Psoas muscle (tissue), 8 donors: ENCODE measurements around the gene ATCAY. TPM values are rescaled to one million over a fixed set of nuclear protein-coding genes. Genes with fewer than 3 reads are reported as not detected.

ENCODE experiments used
- ATAC-seq, 4 donors: fragments of 200-7000 bp; cut with Tn5 transposase; one replicate each; pipeline ENCODE4 v1.9.1; 2020; ENCODE audit warnings: moderate library complexity in 3 of 4, mild to moderate bottlenecking in 2 of 4
- DNase-seq, 2 donors: peaks; one replicate each; pipeline ENCODE4 v3.0.0-alpha.2; 2020
- H3K27ac ChIP-seq: fragments of 200-600 bp; one replicate; pipeline ENCODE4 v1.8.0; 2022
- H3K27me3 ChIP-seq, 3 donors: fragments of 200-600 bp in 1 of 3; one replicate each; pipeline versions ENCODE4 v1.6.1 to v1.8.0; 2013 to 2022; ENCODE audit warnings: low read length in 2 of 3, mild to moderate bottlenecking in 2 of 3, moderate library complexity in 1 of 3; ENCODE audit not compliant: insufficient read depth in 3 of 3
- H3K36me3 ChIP-seq, 2 donors: fragments of 200-600 bp in 1 of 2; one replicate each; pipeline versions ENCODE4 v1.6.1 to v1.8.0; 2013 to 2022; ENCODE audit warnings: low read depth in 1 of 2, mild to moderate bottlenecking in 1 of 2, moderate library complexity in 1 of 2; ENCODE audit not compliant: insufficient read depth in 1 of 2
- H3K4me1 ChIP-seq: fragments of 200-600 bp; one replicate; pipeline ENCODE4 v1.8.0; 2022
- H3K4me3 ChIP-seq: fragments of 200-600 bp; one replicate; pipeline ENCODE4 v1.8.0; 2022; ENCODE audit warnings: mild to moderate bottlenecking
- H3K9me3 ChIP-seq: fragments of 200-600 bp; one replicate; pipeline ENCODE4 v1.8.0; 2022
- WGBS, 3 donors: extraction: QIAGEN DNeasy Blood & Tissue Kit; methylation state at CpG; one replicate each; pipeline versions ENCODE4 v1.1.6 to v1.1.7; 2013; 5-methylcytosine and 5-hydroxymethylcytosine counted together
- intact Hi-C, 2 donors: fragments of 100-400 bp; cut with DNase I; formaldehyde crosslinking; loops; one replicate each; pipeline versions ENCODE4 v1.11.0 to v1.14.2; 2022
- polyA plus RNA-seq, 3 donors: library from polyadenylated mRNA; stranded (reverse); fragments of 200-250 nt; gene quantifications; one replicate each; pipeline ENCODE4 v1.2.3, GENCODE V29; 2013
- total RNA-seq, 4 donors: library from RNA; stranded (reverse); fragmentation: NEBNext Ultra II Directional in 2 of 4; extraction: Animal tissue kit (Norgen Biotek cat#: 25700) in 2 of 4; gene quantifications; one replicate each; pipeline versions ENCODE4 v1.2.1 to v1.2.4, GENCODE V29; 2021 to 2023
- TF ChIP-seq, protein P1 (sequence below): fragments of 200-600 bp; IDR thresholded peaks from one replicate; pipeline ENCODE4 v1.8.0; 2022; ENCODE audit warnings: antibody characterized with exemption
- donor health status: healthy with polysubstance abuse.
- donor health status: DM: no; HTN: no; CAD: no; lungs with moderate emphysema.
- donor health status: Bipolar disorder and iron deficiency.
- donor health status: healthy.
- donor health status: DM: yes; HTN: yes; CAD: no.
- donor health status: DM: no; HTN: no; CAD: no.
- donor health status: DM: no; HTN: no; CAD: no.
- donor health status: DM: yes; HTN: yes; CAD: no.

Gene ATCAY
- total and polyA plus RNA-seq, 7 donors = 0.04 TPM; not detected in 6

DNA sequence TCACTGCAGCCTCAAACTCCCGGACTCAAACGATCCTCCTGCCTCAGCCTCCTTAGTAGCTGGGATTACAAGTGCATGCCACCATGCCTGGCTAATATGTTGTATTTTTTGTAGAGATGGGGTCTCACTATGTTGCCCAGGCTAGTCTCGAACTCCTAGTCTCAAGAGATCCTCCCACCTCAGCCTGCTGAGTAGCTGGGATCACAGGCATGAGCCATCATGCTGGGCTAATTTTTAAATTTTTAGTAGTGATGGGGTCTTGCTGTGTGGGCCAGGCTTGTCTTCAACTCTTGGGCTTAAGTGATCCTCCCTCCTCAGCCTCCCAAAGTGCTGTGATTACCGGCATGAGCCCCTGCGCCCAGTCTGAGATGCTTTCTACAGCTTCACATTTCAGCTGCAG is 15.3 kb downstream of the ATCAY start:
- intact Hi-C loops = no loop called here

DNA sequence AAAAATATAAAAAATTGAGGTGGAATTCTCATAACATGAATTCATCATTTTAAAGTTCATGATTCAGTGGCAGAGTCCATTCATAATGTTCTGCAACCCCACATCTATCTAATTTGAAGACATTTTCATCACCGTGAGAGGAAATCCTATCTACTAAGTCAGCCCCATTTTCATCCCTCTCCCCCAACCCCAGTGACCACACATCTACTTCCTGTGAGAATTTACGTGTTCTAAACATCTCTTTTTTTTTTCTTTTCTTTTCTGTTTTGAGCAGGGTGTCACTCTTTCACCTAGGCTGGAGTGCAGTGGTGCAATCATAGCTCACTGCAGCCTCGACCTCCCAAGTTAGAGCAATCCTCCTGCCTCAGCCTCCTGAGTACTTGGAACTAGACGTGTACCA is 17.5 kb downstream of the ATCAY start:
- ATAC-seq (no peak), DNase-seq (no peak)
- WGBS, 3 donors = 69 to 72% (median 72%) methylated on average over 4 of the region's 4 CpGs
- TF ChIP-seq, protein P1, sequence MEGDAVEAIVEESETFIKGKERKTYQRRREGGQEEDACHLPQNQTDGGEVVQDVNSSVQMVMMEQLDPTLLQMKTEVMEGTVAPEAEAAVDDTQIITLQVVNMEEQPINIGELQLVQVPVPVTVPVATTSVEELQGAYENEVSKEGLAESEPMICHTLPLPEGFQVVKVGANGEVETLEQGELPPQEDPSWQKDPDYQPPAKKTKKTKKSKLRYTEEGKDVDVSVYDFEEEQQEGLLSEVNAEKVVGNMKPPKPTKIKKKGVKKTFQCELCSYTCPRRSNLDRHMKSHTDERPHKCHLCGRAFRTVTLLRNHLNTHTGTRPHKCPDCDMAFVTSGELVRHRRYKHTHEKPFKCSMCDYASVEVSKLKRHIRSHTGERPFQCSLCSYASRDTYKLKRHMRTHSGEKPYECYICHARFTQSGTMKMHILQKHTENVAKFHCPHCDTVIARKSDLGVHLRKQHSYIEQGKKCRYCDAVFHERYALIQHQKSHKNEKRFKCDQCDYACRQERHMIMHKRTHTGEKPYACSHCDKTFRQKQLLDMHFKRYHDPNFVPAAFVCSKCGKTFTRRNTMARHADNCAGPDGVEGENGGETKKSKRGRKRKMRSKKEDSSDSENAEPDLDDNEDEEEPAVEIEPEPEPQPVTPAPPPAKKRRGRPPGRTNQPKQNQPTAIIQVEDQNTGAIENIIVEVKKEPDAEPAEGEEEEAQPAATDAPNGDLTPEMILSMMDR = no peak
- no peak overlapping the region for H3K27ac ChIP-seq
- intact Hi-C loops = no loop called here
- no peaks in the 10 kb centered on the region for H3K36me3 ChIP-seq
- H3K9me3 ChIP-seq = peaks cover 4% of the 10 kb centered on the region
- no peak overlapping the region for H3K4me3 ChIP-seq
- peaks cover 0 to 21% (median 6%) of the 10 kb centered on the region in 3 donors for H3K27me3 ChIP-seq
- peaks cover 2% of the 10 kb centered on the region for H3K4me1 ChIP-seq

More for the DNA sequence above, 15.3 kb downstream of the ATCAY start:
- Histone ChIP-seq H3K27me3 (peaks cover 0 to 11% (median 6%) of the 10 kb centered on the region in 3 donors), H3K4me3 (no peak overlapping the region), H3K4me1 (peaks cover 2% of the 10 kb centered on the region), H3K9me3 (peaks cover 4% of the 10 kb centered on the region), H3K27ac (no peak overlapping the region), H3K36me3 (no peaks in the 10 kb centered on the region)
- no peak for DNase-seq
- ATAC-seq = no peak
- TF ChIP-seq, protein P1 = no peak
- 76 to 86% (median 80%) methylated on average over 5 of the region's 5 CpGs for WGBS, 3 donors

DNA sequence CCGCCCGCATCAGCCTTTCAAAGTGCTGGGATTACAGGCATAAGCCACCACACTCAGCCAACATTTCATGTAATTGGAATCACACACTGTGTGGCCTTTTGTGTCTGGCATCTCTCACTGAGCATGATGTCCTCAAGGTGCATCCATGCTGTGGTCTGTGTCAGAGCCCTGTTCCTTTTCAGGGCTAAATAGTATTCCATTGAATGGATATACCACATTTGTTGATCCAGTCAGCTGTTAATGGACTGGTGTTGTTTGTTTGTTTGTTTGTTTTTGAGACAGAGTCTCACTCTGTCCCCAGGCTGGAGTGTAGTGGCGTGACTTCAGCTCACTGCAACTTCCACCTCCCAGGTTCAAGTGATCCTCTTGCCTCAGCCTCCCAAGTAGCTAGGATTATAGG is 17.9 kb downstream of the ATCAY start:
- WGBS, 3 donors = 80 to 94% (median 94%) methylated on average over 3 of the region's 3 CpGs
- H3K4me1 ChIP-seq = peaks cover 2% of the 10 kb centered on the region
- TF ChIP-seq, protein P1 = no peak
- no peak for DNase-seq
- ATAC-seq = no peak
- H3K9me3 ChIP-seq = peaks cover 4% of the 10 kb centered on the region
- peaks cover 0 to 25% (median 6%) of the 10 kb centered on the region in 3 donors for H3K27me3 ChIP-seq
- H3K27ac ChIP-seq = no peak overlapping the region
- intact Hi-C loops = no loop called here
- H3K36me3 ChIP-seq = no peaks in the 10 kb centered on the region
- H3K4me3 ChIP-seq = no peak overlapping the region

GRCh38 chr19:3899531-3900294 is 19.2 kb downstream of the ATCAY start:
- Histone ChIP-seq H3K27me3 (peaks cover 0 to 25% (median 6%) of the 10 kb centered on the region in 3 donors), H3K36me3 (no peaks in the 10 kb centered on the region), H3K9me3 (peaks cover 4% of the 10 kb centered on the region), H3K4me3 (no peak overlapping the region), H3K27ac (no peak overlapping the region), H3K4me1 (peaks cover 2% of the 10 kb centered on the region)
- no peak for ATAC-seq
- DNase-seq = no peak
- intact Hi-C loops = no loop called here
- TF ChIP-seq, protein P1 = no peak
- WGBS, 3 donors = 23 to 36% (median 32%) methylated on average over 18 of the region's 18 CpGs
